HS-27A (cell line): Measurements from ENCODE around the gene RAC3.

Experiments
- DNase-seq: peaks from one replicate; pipeline ENCODE4 v3.0.0-alpha.2; 2012; ENCODE audit warnings: low read depth, missing footprints

RAC3 gene

DNA sequence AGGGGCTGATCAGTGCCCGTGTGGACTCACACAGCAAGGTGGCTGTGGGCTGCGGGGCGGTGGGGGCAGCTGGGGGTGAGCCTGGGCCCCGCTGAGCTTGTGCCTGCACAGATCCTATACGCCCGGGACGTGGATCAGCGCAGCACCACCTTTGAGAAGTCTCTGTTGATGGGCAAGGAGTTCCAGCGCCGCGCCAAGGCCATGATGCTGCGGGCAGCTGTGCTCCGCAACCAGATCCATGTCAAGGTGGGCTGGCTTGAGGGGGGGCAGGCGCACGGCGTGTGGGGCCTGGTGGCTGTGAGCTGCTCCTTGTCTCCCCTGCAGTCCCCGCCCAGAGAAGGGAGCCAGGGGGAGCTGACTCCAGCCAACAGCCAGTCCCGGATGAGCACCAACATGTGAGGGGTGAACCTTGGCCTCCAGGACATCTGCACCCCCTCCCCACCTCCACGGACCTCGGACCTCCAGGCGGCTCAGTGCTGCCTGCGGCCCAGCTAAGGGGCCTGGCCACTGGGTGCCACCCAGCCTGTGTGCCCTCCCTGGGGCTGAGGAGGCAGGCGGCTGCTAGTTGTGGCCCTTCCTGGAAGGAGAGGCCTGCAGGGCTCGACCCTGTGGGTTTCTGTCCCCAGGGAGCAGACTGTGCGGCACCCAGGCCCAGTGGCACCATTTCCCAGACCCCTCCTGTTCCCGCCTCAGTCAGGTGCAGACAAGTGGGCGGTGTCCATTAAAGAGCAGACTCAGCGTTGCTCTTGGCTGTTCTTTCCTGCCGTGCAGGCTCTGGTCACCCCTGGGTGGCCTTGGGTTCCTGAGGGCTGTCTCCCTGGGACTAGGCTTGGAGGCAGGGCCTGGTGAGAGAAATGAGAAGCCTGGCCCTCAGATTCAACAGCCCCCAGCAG is 25.5 kb downstream of the RAC3 start:
- DNase-seq, result no peak

DNA sequence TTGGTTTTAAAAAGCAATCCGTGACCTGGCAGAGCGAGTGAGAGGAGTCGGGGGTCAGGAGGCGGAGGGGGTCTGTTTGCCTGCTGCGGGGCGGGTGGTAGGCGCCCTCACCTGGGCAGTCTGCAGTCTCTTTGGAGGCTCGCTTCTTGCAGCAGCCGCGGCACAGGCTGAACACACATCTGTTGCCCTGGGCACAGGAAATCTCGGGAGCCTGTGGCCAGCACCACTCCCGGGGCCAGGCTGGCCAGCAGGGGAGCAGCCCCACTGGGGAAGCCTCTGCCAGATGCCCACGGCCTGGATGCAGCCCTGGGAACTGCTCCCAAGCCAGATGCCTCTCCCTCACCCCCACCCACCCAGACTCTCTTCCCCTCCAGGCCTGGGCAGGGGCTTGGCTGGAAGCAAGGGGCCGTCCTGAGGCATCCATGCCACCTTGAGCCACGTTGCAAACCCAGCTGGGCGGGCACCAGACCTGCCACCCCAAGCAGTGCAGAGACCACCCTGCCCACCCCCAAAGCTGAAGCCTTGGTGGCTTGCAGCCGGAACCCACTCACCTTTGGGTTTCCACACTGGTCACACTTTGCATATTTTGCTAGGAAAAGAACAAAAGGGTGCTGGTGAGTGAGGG is 26.9 kb downstream of the RAC3 start:
- DNase-seq, result no peak

DNA sequence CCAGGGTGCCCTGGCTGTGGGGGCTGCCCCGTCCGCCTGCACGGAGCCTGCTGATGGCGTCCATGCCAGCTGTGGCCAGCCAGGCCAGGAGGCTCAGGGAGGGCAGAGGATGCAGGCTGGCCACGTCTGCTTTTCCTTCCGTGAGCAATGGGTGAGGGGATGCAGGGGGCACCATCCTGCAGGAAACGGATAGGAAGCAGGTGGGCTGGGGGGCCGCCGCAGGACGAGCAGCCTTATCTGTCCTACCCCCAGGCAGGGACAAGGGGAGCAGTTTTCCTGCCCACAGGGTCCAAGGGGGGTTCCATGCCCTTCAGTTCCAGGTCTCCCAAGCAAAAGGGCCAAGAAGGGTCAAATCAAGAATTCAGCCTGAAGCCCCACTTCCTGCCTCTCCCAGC is 27.4 kb downstream of the RAC3 start:
- DNase-seq, result no peak

DNA sequence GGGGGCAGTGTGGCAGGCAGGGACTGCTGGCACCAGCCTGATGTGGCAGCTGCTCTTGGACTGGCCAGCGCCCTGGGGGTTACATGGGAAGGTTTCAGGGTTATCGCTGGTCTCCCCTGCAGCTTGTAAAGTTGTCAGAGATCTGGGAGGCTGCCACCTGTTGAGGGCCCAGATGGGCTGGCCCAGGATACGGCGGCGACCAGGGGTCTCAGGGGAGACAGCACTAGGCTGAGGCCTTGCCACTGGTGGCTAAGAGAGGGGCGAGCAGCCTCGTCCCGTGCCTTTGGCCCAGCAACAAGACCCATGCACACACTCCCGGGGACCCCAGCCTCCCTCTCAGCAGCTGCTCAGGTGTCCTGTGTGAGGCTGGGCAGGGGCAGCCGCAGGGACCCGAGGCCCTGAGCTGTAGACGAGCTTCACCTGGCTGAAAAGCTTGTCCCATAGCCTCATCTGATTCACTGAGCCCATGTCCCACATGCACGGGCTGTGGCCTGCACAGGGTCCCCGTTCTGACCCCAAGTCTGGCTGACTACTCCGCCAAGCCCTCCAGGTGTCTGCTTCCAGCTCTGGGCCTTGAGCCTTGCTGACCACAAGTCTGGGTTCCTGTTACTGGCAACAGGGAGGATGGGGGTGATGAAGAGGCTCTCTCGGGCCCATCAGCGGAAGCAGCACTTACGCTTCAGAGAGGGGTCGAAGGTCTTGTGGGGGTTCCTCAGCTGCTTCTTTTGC is 28.0 kb downstream of the RAC3 start:
- DNase-seq, result no peak

DNA sequence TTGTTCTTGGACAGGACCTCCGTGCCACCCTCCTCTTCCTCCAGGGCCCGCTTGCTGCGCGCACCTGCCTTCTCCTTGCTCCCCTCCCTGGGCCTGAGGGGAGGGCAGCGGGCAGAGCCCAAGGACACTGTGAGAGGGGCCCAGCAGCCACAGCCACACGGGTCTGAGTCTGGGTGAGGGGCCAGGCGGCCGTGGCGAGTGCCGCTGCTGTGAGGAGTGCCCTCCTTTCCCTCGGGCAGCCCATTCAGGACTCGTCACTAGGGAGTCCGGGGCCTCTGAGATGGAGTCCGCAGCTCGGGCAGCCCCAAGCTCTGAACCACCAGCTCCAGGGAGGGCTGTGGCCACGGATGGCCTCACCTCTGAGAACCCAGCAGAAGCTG is 28.5 kb downstream of the RAC3 start:
- no peak for DNase-seq

DNA sequence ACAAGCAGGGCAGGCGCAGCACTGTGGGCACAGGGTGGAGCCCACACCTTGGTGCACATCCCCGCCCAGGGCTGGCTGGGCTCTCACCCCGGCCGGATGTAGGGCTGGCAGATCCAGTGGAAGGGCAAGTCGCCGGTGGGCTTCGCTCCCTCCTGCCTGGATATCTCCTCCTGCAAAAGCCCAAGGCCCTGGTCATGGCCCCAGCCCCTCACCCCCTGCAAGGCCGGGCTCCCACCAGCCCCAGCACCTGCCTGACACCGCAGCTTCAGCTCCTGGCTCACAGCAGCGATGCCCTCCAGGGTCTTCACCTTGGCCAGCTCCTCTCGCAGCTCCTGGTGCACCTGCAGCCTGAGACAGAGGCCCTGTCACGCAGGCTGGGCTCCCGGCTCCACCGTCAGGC is 29.1 kb downstream of the RAC3 start:
- no peak for DNase-seq

DNA sequence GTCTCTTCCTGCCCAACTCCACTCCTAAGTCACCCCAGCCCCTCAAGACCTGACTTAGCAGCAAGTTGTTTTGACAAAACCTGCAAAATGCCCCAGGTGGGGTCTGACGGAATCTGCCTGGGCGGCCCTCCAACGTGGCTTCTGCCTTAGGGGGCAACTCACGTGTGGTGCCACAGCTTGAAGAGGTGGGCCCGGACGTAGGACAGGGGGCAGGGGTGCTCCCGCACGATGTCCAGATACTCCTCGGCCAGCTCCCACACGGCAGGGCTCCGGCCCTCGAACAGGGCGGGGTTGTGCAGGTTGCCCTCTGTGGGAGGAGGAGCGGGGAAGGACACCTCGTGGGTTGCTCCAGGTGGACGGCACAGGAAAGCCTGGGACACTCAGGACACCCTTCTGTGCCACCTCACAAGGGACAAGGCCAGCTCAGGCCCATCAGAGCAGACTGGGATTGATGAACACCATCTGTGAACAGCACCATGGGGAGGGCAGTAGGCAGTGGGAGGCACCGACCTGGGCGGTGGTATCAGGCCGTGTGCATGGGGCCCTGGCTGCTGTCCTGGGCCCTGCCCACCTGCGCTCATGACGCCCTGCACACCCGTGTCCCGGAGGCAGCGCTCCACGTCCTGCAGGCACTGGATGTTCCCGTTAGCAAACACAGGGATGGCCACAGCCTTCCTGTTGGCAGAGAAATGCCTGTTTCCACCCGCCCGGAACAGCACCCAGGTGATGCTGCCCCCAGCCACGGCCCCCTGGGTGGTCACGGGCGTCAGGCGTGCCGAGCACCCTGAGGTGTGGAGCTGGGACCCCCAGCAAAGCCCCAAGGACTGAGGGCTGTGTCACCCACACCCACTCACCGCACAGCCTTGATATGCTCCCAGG is 29.8 kb downstream of the RAC3 start:
- DNase-seq, result no peak

DNA sequence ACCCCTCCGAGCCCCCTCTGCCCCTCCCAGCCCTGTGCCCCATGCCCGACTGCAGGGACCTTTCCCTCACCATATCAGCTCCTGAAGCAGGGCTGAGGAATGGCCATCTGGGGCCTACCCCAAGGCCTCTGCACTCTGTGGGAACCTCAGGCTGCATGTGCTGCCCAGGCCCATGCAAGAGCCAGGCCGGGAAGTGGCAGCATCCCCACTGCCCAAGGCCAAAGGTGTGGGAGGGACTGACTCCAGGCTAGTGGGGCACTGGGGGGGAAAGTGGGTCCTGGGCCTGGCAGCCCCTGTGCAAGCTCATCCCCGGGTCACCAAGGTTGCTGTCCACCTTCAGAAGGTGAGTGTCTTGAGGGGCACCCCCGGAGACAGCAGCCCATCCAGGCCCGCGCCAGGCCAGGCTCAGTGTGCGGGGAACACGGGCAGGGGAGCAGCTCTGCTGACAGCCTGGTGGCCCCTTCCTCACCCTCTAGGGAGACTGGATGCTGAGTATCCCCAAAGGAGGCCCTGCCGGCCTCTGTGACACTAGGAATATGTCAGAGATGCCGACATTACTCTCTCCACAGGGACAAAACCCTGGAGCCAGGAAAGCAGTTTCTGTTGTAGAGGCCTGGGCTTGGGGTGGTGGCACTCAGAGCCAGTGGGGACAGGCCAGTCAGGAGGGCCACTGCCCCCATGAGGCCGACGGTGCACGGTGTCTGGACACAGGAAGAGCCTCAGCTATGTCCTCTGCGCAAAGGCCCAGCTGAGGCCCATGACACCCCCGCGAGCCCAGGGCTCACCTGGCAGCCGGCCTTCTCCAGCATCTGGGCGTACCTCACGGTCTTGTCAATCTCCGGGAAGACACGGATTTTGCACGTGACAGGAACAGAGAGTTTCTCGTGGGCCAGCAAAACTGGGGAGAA is 30.9 kb downstream of the RAC3 start:
- no peak for DNase-seq

DNA sequence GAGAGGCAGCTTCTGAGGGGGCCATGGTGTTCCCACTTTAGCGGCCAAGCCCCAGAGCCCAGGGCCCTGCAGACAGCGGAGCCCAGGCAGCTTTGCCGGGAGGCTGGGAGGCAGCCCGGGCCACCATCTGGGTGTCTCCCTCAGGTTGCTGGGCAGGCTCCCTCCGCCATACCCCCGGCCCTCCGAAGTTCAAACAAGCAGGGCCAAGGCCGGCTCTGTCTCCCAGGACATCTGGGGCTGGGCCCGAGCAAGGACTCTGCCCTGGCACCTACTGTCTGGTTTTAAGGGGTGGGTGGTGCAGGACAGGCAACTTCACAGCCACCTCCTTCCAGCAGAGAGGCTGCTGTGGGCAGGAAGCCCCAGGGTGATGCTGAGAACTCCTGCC is 31.5 kb downstream of the RAC3 start:
- no peak for DNase-seq

DNA sequence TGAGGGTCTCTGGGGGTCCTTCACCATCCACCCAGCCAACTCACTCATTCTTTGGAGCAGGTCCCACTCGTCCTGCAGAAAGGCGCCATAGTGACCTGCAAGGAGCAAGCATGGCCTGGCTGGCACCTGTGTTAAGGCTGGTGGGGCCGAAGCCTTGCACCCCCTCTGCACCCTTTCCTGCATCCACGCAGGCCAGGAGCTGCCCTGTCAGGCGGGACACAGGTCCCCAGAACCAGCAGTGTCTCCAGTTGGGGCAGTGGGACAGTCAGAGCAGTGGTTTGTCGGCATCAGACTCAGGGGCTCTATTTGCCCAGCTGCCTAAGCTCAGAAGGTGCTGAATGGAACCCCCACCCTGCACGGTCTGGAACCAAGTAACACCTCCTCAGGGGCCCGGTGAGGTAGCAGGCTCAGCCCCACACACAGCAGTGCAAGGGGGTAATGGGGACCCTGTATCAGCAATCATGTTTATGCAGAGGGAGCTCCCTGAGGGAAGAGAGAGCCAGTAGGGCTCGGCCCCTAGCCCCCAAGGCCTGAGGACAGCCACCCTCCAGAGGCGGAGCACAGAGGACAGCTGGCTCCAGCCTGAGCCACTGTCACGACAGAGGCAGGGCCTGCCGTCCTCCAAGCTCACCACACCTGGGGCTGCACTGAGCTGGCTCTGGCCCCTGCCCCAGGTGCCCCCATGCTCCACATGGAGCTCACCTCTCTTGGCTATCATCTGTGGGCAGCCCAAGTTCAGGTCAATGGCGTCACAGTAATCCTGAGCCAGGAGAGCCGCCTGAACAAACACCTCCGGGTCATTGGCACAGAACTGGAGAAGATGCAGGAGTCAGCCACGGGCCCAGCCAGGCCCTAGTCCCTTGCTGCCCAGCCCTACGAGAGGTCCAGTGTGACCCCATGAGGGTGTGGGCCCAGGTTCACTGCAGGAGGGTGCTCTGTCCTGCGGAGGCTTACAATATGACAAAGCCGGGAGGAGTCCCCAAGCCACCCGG is 32.2 kb downstream of the RAC3 start:
- no peak for DNase-seq

DNA sequence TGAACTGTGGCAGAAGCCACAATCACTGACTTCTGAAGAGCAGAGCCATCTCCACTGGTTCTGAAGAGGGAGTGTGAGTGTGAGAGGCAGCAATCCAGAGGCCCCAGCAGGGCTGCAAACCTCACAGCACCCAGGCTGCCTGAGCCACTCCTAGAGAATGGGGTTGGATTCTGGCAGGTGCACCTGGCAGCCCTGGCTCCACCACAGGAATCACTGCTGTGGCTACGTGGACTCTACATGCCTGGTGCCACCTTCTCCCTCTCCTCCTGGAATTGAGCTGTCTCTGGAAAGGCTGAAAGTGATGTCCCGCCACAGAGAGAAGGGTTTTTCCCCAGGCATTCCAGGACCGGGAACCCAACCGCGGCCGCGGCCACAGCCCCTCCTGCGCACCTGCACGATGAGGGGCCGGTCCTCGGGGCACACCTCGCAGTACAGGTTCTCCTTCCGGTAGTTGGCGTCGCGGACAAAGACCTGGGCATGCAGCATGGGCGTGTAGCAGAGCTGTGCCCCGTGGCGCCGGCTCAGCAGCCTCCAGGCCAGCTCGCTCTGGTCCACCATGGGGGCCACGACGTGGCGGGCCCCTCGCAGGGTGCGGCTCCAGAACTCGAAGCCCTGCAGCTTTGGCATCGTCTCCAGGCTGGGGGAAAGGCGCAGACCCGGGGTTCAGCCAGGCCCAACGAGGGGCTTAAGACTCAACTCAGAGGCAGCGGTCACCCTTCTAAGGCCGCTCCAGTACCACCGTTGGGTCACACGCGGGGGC is 33.1 kb downstream of the RAC3 start:
- no peak for DNase-seq

DNA sequence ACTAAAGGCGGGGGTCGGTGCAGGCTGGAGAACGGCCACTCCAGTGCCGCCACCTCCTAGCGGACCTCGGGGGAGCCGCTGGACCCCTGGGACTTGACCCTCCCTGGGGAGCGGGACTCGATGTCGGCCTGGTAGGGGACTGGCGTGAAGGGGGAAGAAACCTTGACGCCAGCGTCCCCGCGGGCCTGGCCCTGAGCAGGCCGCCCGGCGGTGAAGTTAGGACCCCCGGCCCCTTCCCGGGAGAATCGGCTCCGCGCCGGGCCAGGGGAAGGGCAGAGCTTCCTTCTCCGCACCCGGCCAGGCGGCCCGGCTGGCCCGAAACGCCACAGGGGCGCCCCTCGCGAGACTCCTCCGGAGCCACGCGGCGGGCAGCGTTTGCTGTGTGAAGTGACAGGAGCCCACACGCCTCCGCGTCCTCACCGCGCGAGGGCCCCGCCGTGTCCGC is 33.7 kb downstream of the RAC3 start:
- no peak for DNase-seq

DNA sequence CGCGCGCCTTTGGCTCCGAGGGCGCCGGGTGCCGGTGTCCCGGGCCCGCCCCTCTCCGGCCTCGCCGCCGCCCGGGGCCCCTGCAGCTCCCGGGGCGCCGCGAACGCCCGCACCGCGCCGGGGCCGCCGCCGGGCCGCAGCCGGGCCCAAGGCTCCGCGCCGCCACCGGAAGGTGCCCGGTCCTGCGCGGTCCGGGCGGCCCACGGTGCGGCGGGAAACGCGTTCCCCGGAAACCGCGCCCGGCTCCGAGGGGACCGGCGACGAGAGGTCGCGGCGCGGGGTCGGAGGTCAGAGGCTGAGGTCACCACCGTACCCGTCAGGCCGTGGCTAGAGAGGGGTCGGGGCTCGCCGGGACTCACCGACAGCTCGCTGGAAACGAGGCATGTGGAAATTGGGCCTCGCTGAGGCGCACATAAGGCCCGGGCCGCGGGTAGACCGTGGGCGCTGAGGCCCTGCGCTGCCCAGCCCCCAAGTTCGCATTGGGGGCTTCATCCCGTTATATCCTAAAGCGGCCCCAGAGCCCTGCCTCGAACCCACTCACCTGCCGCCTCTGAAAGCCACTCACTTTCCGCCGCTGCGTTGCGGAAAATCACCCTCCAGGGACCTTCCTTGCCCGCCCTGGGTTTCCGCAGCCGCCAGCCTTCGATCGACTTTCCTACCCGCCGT is 34.3 kb downstream of the RAC3 start, which contains the start of gene DUS1L:
DUS1L (minus strand) TSS at position 167 of the 666 bp plus-strand sequence. CDS start 745 bp downstream, outside the sequence.
- DNase-seq, result no peak

DNA sequence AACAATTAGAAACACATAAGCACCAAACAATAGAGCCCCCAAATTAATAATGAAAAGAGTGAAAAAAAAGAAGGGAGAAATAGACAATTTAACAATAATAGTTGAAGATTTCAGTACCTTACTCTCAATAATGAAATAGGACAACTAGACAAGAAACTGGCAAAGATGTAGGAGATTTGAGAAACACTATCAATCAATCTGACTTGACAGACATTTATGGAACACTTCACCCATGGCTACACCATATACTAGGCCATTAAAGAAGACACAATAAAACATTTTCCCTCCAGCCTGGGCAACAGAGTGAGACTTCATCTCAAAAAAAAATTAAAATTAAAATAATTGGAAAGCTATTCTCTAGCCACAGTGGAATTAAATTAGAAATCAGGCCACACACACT is 39.1 kb downstream of the RAC3 start:
- DNase-seq, result no peak

DNA sequence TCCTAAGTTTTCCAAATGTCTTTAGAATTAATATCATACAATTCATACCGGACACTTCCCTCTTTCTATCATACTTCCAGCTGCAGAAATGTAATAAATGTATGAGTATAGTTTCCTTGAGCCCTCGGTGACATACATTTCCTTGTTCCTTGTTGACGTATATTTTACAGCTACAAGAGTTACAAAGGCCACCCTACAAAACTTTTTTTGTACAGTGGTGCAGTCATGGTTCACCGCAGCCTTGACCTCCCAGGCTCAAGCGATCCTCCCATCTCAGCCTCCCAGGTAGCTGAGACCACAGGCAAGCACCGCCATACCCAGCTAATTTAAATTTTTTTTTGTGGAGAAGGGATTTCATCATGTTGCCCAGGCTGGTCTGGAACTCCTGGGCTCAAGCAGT is 41.3 kb downstream of the RAC3 start:
- DNase-seq, result no peak

DNA sequence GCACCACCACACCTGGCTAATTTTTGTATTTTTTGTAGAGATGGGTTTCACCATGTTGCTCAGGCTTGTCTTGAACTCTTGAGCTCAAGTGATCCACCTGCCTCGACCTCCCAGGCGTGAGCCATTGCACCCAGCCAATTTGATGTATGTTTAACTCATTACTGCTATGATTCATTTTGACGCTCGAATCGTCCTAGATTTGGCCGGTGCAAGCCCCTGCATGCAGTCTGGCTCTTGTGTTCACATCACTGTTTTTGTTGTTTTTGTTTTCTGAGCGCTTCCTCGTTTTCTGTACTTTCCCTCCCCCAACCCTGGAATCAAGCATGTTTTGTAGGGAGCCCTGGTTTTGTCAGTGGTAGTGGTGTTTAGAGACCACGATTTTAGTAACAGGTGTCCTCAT is 42.0 kb downstream of the RAC3 start:
- DNase-seq, result no peak

DNA sequence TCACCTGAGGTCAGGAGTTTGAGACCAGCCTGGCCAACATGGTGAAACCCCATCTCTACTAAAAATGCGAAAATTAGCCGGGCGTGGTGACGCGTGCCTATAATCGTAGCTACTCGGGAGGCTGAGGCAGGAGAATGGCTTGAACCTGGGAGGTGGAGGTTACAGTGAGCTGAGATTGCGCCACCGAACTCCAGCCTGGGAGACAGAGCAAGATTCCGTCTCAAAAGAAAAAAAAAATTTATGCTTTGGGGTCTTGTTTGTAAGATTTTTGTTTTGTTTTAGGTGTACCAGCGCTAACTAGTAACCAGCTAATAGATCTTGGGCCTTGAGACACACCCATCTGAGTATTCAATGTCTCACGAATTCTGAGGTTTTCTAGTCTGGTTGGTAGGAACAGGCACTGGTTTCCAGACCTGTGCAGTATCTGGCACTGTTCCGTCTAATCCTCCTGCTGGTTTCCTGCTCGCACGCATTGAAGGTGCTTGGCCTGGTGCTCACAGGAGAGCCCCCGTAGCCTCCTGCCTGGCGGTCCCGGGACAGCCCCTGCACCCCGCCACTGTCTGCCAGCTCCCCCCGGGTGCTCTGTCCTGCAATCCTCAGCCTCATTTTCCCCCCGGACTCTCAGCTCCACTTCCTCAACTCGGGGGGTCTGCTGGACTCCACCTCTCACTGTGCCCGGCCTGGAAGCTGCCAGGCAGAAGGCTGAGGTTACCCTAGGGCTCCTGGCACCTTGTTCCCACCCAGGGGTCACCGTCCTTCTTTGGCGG is 44.7 kb downstream of the RAC3 start:
- no peak for DNase-seq
